ENCODE results near the gene PYGO1.

DNA sequence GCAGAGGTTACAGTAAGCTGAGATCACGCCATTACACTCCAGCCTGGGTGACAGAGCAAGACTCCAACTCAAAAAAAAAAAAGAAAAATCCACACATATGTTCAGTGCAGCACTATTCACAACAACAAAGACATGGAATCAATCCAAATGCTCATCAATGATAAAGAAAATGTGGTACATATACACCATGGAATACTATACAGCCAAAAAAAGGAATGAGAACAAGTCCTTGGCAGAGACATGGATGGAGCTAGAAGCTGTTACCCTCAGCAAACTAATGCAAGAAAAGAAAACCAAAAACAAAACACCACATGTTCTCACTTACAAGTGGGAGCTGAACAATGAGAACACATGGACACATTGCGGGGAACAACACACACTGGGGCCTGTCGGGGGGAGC, 25.5 kb downstream of the PYGO1 start:
- TF ChIP-seq, protein P1, sequence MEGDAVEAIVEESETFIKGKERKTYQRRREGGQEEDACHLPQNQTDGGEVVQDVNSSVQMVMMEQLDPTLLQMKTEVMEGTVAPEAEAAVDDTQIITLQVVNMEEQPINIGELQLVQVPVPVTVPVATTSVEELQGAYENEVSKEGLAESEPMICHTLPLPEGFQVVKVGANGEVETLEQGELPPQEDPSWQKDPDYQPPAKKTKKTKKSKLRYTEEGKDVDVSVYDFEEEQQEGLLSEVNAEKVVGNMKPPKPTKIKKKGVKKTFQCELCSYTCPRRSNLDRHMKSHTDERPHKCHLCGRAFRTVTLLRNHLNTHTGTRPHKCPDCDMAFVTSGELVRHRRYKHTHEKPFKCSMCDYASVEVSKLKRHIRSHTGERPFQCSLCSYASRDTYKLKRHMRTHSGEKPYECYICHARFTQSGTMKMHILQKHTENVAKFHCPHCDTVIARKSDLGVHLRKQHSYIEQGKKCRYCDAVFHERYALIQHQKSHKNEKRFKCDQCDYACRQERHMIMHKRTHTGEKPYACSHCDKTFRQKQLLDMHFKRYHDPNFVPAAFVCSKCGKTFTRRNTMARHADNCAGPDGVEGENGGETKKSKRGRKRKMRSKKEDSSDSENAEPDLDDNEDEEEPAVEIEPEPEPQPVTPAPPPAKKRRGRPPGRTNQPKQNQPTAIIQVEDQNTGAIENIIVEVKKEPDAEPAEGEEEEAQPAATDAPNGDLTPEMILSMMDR (IDR thresholded peaks at IDR 0.05; ENCODE audit: low read depth, low read length, missing input control): no peak
- TF ChIP-seq, protein P2, sequence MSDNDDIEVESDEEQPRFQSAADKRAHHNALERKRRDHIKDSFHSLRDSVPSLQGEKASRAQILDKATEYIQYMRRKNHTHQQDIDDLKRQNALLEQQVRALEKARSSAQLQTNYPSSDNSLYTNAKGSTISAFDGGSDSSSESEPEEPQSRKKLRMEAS (IDR thresholded peaks at IDR 0.05): no peak
- TF ChIP-seq RAD21 (IDR thresholded peaks at IDR 0.05) (no peak), GABPA (IDR thresholded peaks at IDR 0.05 in 1 of 2, conservative IDR thresholded peaks at IDR 0.05 in 1 of 2) (no peak), TAF1 (conservative IDR thresholded peaks at IDR 0.05) (no peak), HNF4A (conservative IDR thresholded peaks at IDR 0.05) (no peak), EGR1 (IDR thresholded peaks at IDR 0.05; ENCODE audit: low read depth in 2 of 2) (no peak), JUND (IDR thresholded peaks at IDR 0.05) (no peak)
- TF ChIP-seq, protein P3, sequence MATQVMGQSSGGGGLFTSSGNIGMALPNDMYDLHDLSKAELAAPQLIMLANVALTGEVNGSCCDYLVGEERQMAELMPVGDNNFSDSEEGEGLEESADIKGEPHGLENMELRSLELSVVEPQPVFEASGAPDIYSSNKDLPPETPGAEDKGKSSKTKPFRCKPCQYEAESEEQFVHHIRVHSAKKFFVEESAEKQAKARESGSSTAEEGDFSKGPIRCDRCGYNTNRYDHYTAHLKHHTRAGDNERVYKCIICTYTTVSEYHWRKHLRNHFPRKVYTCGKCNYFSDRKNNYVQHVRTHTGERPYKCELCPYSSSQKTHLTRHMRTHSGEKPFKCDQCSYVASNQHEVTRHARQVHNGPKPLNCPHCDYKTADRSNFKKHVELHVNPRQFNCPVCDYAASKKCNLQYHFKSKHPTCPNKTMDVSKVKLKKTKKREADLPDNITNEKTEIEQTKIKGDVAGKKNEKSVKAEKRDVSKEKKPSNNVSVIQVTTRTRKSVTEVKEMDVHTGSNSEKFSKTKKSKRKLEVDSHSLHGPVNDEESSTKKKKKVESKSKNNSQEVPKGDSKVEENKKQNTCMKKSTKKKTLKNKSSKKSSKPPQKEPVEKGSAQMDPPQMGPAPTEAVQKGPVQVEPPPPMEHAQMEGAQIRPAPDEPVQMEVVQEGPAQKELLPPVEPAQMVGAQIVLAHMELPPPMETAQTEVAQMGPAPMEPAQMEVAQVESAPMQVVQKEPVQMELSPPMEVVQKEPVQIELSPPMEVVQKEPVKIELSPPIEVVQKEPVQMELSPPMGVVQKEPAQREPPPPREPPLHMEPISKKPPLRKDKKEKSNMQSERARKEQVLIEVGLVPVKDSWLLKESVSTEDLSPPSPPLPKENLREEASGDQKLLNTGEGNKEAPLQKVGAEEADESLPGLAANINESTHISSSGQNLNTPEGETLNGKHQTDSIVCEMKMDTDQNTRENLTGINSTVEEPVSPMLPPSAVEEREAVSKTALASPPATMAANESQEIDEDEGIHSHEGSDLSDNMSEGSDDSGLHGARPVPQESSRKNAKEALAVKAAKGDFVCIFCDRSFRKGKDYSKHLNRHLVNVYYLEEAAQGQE (IDR thresholded peaks at IDR 0.05): no peak
